ENCODE measurements around the gene PCSK5. TPM values are rescaled to one million over a fixed set of nuclear protein-coding genes. Genes with fewer than 3 reads are reported as not detected.

Gene PCSK5
- total RNA-seq, 1 experiment from 2014 or later, result 0.17 TPM

DNA sequence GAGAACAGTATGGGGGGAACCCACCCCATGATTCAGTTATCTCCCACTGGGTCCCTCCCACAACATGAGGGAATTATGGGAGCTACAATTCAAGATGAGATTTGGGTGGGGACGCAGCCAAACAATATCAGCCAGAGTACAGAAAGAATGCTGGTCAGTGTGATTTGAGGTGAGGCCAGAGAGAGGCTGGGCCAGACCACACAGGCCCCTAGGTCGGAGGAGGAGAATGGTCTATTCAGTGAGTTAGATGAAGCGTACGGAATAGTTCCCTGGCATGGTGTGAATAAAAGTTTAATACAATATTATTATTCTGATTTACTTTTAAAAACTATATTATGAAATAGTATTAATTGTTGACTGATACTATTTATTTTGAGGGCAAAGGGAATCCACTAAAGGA, 39.7 kb downstream of the PCSK5 start:
- CTCF ChIA-PET, result no interaction called here
- intact Hi-C loops (cut with micrococcal nuclease; ENCODE audit: unreplicated experiment), result no loop called here
- H3K27ac ChIP-seq (ENCODE audit: low read depth, low read length, poor library complexity, severe bottlenecking), result no peak overlapping the region

GRCh38 chr9:75930730-75931321, 40.4 kb downstream of the PCSK5 start:
- BruUV-seq (replicated peaks), result no TSS peak
- intact Hi-C loops (cut with micrococcal nuclease; ENCODE audit: unreplicated experiment), result no loop called here
- no peaks in the 10 kb centered on the region for H3K9me3 ChIP-seq (ENCODE audit: low read depth, low read length, poor library complexity, severe bottlenecking)
- DNase-seq (ENCODE audit: low spot score), result no peak
- no peaks in the 10 kb centered on the region for H3K4me1 ChIP-seq (ENCODE audit: insufficient read depth, low read length, poor library complexity, severe bottlenecking)
- CTCF ChIA-PET, result no interaction called here
- peaks cover 11% of the 10 kb centered on the region for H3K27me3 ChIP-seq (replicated peaks; ENCODE audit: insufficient read depth, low read depth, low read length, poor library complexity)
- TF ChIP-seq EZH2 (IDR thresholded peaks at IDR 0.05; ENCODE audit: borderline replicate concordance, low read depth, low read length, poor library complexity, severe bottlenecking) (no peak), CTCF (conservative IDR thresholded peaks at IDR 0.05; ENCODE audit: low read depth, low read length) (no peak)
- no peak overlapping the region for H3K4me3 ChIP-seq (ENCODE audit: low read depth, low read length, poor library complexity, severe bottlenecking)
- H3K36me3 ChIP-seq (ENCODE audit: insufficient read depth, low read length, poor library complexity, severe bottlenecking), result no peaks in the 10 kb centered on the region
- POLR2A ChIA-PET (ENCODE audit: low non-redundant PET), result no interaction called here
- H3K27ac ChIP-seq (ENCODE audit: low read depth, low read length, poor library complexity, severe bottlenecking), result no peak overlapping the region

More for the DNA sequence above, 39.7 kb downstream of the PCSK5 start:
- TF ChIP-seq EZH2 (IDR thresholded peaks at IDR 0.05; ENCODE audit: borderline replicate concordance, low read depth, low read length, poor library complexity, severe bottlenecking), result no peak
- POLR2A ChIA-PET (ENCODE audit: low non-redundant PET), result interaction anchor here (0.7 kb wide), 1 partner anchor 131 kb away, joined by 14 read pairs; no protein-coding TSS in a partner anchor
- Histone ChIP-seq H3K27me3 (replicated peaks; ENCODE audit: insufficient read depth, low read depth, low read length, poor library complexity) (peaks cover 14% of the 10 kb centered on the region), H3K9me3 (ENCODE audit: low read depth, low read length, poor library complexity, severe bottlenecking) (no peaks in the 10 kb centered on the region), H3K4me1 (ENCODE audit: insufficient read depth, low read length, poor library complexity, severe bottlenecking) (no peaks in the 10 kb centered on the region), H3K4me3 (ENCODE audit: low read depth, low read length, poor library complexity, severe bottlenecking) (no peak overlapping the region), H3K36me3 (ENCODE audit: insufficient read depth, low read length, poor library complexity, severe bottlenecking) (no peaks in the 10 kb centered on the region)
- BruUV-seq (replicated peaks), result no TSS peak
- DNase-seq (ENCODE audit: low spot score), result no peak

DNA sequence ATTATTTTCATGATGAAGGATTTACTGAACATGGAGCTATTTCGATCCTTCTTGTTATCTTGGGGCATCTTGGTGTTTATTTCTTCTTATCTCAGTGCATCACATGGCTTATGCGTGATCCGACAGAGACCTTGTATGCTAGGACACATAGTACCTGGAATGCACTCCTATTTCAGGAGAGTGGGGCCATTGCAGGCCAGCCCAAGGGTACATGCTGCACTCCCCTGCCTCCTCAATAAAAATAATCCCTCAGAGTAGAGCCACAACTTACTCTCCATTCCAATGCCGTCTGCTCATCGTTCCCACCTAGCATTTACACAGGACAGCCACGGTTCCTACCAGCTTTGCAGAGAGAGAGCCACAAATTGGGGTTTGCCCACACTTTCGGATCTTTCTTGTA, 43.5 kb downstream of the PCSK5 start:
- no peak for DNase-seq (ENCODE audit: low spot score)
- H3K36me3 ChIP-seq (ENCODE audit: insufficient read depth, low read length, poor library complexity, severe bottlenecking), result no peaks in the 10 kb centered on the region
- BruUV-seq (replicated peaks), result no TSS peak
- intact Hi-C loops (cut with micrococcal nuclease; ENCODE audit: unreplicated experiment), result no loop called here
- H3K9me3 ChIP-seq (ENCODE audit: low read depth, low read length, poor library complexity, severe bottlenecking), result no peaks in the 10 kb centered on the region
- no peak overlapping the region for H3K4me3 ChIP-seq (ENCODE audit: low read depth, low read length, poor library complexity, severe bottlenecking)
- peaks cover 4% of the 10 kb centered on the region for H3K27me3 ChIP-seq (replicated peaks; ENCODE audit: insufficient read depth, low read depth, low read length, poor library complexity)
- TF ChIP-seq EZH2 (IDR thresholded peaks at IDR 0.05; ENCODE audit: borderline replicate concordance, low read depth, low read length, poor library complexity, severe bottlenecking), result no peak
- TF ChIP-seq CTCF (conservative IDR thresholded peaks at IDR 0.05; ENCODE audit: low read depth, low read length), result no peak
- POLR2A ChIA-PET (ENCODE audit: low non-redundant PET), result no interaction called here
- CTCF ChIA-PET, result no interaction called here
- no peaks in the 10 kb centered on the region for H3K4me1 ChIP-seq (ENCODE audit: insufficient read depth, low read length, poor library complexity, severe bottlenecking)
- no peak overlapping the region for H3K27ac ChIP-seq (ENCODE audit: low read depth, low read length, poor library complexity, severe bottlenecking)

GRCh38 chr9:75935591-75935990, 45.1 kb downstream of the PCSK5 start:
- no peak for TF ChIP-seq CTCF (conservative IDR thresholded peaks at IDR 0.05; ENCODE audit: low read depth, low read length)
- TF ChIP-seq EZH2 (IDR thresholded peaks at IDR 0.05; ENCODE audit: borderline replicate concordance, low read depth, low read length, poor library complexity, severe bottlenecking), result no peak
- no peak overlapping the region for H3K4me3 ChIP-seq (ENCODE audit: low read depth, low read length, poor library complexity, severe bottlenecking)
- H3K27ac ChIP-seq (ENCODE audit: low read depth, low read length, poor library complexity, severe bottlenecking), result no peak overlapping the region
- no peaks in the 10 kb centered on the region for H3K36me3 ChIP-seq (ENCODE audit: insufficient read depth, low read length, poor library complexity, severe bottlenecking)
- CTCF ChIA-PET, result no interaction called here
- intact Hi-C loops (cut with micrococcal nuclease; ENCODE audit: unreplicated experiment), result no loop called here
- no peaks in the 10 kb centered on the region for H3K4me1 ChIP-seq (ENCODE audit: insufficient read depth, low read length, poor library complexity, severe bottlenecking)
- peaks cover 4% of the 10 kb centered on the region for H3K27me3 ChIP-seq (replicated peaks; ENCODE audit: insufficient read depth, low read depth, low read length, poor library complexity)
- POLR2A ChIA-PET (ENCODE audit: low non-redundant PET), result no interaction called here
- BruUV-seq (replicated peaks), result no TSS peak
- DNase-seq (ENCODE audit: low spot score), result no peak
- no peaks in the 10 kb centered on the region for H3K9me3 ChIP-seq (ENCODE audit: low read depth, low read length, poor library complexity, severe bottlenecking)

Measured in A673 (cell line).